HG02571 (cell line): Measurements from ENCODE around the gene CD58.
"Not testable (repeated sequence)": the region's sequence is repeated elsewhere in the genome, so short reads cannot be mapped to it uniquely, and the experiment has no call there.

Source experiments
- ATAC-seq: cut with Tn5 transposase; IDR thresholded peaks from one replicate; pipeline ENCODE4 v1.9.1; 2021; ENCODE audit warnings: mild to moderate bottlenecking, moderate library complexity; ENCODE audit not compliant: unreplicated experiment

Gene CD58

GRCh38 chr1:116570358-116571214 lies at the start of gene CD58:
Gene CD58, minus strand, starts transcription at chr1:116571026. Its CDS starts 54 bp downstream, at chr1:116570972.
- peak; percentile 56 for ATAC-seq

DNA sequence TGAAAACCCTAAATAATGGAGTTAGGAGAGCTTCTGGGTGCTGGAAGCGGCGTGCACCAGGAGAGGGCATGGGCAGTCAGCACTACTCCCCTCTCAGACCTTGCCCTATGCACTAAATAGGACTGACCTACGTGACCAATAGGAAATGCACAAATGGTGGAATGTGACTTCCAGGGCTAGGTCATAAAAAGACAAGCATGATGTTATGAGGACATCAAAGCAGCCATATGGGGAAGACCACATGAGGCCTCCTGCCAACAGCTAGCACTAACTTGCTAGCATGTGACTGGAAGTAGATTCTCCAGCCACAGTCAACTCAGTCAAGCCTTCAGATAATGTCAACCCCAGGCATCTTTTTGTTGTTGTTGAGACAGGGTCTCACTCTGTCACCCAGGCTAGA lies 49.6 kb upstream of the CD58 start:
- not testable (repeated sequence) for ATAC-seq

DNA sequence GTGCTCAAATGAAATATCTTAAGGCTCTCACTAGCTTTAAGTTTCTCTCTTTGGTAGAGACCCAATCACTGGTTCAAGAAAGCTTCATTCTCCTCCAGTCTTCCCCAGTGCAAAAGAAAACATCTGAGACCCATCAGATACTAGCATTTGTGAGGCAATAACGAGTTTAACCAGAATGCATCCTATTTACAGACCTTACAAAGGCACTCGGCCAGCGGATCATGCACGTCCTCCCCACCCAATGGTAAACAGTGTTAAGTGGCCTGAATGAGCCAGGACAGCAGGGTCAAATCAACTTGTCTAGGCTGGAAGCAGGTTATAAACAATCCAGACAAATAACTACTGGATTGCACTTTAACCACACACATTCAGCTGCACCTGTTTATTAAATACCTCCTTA lies 48.3 kb upstream of the CD58 start:
- ATAC-seq: not testable (repeated sequence)

GRCh38 chr1:116617808-116618207 lies 47.0 kb upstream of the CD58 start:
- ATAC-seq: not testable (repeated sequence)

DNA sequence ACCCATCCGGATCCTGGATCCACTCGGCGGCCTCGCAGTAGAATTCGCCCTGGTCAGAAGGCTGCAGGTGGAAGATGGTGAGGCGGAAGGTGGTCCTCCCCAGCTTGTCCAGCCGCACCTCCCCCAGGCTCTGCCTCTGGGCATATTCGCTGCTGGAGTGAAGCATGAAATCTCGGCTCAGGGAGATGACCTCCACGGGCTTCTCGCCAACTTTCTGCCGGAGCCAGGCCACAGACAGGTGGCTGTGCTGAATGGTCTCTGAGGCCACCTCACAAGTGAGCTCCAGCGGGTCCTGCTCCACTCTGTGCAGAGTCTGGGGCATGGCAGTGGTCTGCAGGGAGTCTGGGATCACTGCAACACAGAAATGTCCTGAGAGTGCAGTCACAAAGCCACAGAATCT lies 43.0 kb upstream of the CD58 start:
- ATAC-seq: not testable (repeated sequence)

- ATAC-seq: not testable (repeated sequence)
Measured at GRCh38 chr1:116609801-116610371, 39.1 kb upstream of the CD58 start.

DNA sequence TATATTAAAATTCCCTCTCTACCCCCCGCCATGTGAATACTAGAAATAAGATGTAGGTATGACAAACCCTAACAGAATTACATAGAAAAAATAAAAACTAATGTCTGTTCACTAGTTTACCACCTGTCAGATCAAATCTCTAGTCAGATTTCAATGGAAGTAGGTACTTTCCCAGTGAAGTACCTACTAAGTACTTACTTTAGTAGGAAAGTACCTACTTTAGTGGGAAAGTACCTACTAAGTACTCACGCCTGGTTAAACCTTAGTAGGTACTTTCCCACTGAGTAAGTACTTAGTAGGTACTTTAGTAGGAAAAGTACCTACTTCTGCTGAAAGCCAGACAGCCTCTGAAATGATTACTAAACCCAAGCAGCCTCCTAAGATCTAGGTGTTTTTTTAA lies 38.0 kb upstream of the CD58 start:
- ATAC-seq: not testable (repeated sequence)

DNA sequence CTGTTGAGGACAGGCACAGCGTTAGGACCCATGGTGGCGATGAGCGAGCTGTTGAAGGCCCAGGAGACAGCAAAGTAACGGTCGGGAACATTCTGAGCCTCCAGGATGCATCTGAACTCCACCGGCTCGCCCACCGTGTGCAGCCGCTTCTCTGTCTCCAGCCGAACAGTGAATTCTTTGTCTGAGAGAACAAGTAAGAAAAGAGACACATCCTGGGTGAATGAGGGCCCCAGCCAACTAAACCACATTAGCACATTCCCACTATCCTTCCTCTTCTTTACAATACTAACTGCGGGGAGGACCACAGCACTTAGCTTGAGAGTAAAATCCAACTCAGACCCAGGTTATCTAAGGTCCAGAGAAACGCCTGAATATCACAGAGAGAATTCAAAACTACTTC lies 37.3 kb upstream of the CD58 start:
- not testable (repeated sequence) for ATAC-seq

DNA sequence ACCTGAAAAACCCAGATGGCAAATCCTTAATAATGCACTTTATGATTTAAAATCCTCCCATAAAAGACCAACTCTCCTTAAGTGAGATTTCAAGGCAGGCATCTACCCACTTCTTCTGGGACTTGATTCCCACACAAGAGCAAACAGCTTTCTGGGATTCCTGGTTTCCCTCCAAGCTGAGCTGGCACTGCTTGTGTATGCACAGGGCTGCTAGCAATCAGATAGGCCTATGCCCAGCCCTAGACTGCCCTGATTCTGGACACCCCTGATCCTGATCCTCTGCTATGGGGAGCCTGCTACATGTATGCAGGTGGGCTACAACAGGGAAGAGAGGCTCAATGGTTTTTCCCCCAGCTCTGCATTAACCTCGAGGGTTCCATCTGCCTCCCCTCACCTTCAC lies 36.6 kb upstream of the CD58 start:
- not testable (repeated sequence) for ATAC-seq

GRCh38 chr1:116606067-116606466 lies 35.2 kb upstream of the CD58 start:
- ATAC-seq: not testable (repeated sequence)

DNA sequence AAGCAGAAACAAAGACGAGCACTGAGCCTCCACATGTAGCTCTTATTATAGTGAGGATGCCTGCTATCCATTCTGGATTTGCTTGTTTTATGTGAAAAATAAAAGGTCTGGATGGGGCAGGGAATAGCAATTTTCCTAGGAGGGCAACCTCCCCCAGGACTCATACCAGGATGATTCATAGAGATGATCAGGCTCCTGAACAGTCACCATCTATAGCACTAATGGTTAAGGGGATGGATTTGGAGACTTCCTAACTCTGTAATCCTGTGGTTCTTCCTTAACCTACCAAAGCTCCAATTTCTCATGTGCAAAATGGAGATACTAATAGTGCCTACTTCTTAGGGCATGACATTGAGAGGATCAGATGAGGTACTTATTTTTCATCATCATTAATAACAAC lies 34.5 kb upstream of the CD58 start:
- ATAC-seq: no peak

GRCh38 chr1:116604408-116604807 lies 33.6 kb upstream of the CD58 start:
- not testable (repeated sequence) for ATAC-seq

DNA sequence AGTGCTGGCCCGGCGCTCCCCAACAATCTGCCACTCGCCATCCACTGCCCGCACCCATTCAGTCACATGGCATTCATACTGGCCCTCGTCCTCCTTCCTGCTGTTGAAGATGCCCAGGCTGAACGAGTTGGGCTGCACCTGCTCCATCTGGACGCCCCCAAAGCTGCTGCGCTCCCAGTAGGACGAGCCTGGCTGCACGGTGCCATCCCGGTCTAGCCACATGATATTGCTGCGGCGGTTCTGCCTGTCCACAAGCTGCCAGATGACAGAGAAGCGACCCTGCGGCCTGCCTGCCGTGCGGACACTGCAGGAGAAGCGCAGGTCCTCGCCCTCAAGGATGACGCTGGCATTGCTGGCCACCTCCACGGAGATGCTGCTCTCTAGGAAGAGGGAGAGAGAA lies 32.8 kb upstream of the CD58 start:
- not testable (repeated sequence) for ATAC-seq

- ATAC-seq: not testable (repeated sequence)
Measured at GRCh38 chr1:116599369-116599768, 28.5 kb upstream of the CD58 start.

- ATAC-seq: not testable (repeated sequence)
Measured at GRCh38 chr1:116598420-116599036, 27.7 kb upstream of the CD58 start.

DNA sequence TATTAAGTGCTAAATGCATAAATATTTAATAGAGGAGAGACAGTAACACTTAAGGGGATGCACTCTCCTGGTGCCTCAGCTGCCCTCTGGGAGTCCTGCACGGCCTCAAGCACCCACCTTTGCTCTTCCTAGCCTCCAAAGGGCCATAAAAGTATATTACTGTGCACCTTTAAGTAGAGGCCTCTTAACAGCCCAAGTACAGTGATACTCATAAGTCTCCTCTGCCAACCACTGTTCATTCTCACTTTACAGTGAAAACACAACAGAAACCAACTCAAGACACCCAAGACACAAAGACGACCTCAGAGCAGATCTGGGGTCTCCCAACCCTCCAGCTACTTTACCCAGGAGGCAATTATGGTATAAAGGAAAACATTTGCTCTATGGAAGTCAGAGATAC lies 26.6 kb upstream of the CD58 start:
- peak; percentile 69 for ATAC-seq

DNA sequence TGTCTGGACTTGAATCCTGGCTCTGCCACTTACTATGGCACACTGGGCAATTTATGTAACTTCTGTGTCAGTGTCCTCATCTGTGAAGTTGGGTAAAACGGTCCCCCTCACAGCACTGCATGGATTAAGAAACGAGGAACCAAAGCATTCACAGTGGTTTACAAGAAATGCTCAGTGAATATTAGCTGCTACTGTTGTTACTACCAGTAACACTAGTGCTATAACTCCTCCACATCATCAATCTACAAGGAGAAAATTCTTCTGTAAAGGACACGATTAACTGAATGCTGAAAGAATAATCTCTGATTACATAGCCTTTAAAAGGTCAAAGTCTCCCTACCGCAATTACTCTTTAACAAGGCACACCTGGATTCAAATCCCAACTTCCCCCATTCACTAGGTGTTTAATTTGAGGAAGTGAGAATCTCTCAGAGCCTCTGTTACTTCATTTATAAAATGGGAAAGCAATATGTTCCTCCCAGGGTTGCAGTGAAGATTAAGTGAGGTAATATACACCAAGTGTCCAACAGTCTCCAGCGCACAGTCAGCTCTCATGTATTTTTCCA lies 26.0 kb upstream of the CD58 start:
- not testable (repeated sequence) for ATAC-seq

GRCh38 chr1:116595946-116596741 lies 25.3 kb upstream of the CD58 start:
- not testable (repeated sequence) for ATAC-seq

GRCh38 chr1:116595065-116595840 lies 24.4 kb upstream of the CD58 start:
- not testable (repeated sequence) for ATAC-seq

DNA sequence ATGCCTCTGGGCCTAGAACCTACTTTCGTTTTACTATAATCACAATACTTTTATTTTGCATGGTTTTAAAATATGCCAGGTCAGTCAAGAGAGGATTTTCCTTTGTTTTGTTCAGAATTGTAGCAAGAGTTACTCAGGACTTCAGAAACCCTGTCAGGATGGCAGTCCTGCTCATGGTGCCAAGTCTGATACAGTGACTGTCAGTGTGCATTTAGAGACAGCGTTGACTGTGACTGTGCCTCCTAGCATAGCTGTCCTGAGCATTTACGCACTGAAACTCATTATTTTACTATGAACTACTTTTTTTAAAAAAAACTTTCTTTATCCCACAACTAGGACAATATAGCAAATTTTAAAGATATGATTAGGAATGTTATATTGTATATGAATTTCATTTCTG lies 23.2 kb upstream of the CD58 start:
- not testable (repeated sequence) for ATAC-seq
